Measurements from ENCODE around the gene RHEX. TPM values are rescaled to one million over a fixed set of nuclear protein-coding genes. Genes with fewer than 3 reads are reported as not detected.
"Not testable (repeated sequence)": the region's sequence is repeated elsewhere in the genome, so short reads cannot be mapped to it uniquely, and the experiment has no call there.

RHEX gene, protein sequence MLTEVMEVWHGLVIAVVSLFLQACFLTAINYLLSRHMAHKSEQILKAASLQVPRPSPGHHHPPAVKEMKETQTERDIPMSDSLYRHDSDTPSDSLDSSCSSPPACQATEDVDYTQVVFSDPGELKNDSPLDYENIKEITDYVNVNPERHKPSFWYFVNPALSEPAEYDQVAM
- total RNA-seq (2021) (not detected in 3 replicates), Bru-seq, nascent RNA (not detected)
- long read RNA-seq, experiment 1 = 0 reads
- long read RNA-seq, experiment 2 = 0 reads
- long read RNA-seq, experiment 3 = 0 reads

DNA sequence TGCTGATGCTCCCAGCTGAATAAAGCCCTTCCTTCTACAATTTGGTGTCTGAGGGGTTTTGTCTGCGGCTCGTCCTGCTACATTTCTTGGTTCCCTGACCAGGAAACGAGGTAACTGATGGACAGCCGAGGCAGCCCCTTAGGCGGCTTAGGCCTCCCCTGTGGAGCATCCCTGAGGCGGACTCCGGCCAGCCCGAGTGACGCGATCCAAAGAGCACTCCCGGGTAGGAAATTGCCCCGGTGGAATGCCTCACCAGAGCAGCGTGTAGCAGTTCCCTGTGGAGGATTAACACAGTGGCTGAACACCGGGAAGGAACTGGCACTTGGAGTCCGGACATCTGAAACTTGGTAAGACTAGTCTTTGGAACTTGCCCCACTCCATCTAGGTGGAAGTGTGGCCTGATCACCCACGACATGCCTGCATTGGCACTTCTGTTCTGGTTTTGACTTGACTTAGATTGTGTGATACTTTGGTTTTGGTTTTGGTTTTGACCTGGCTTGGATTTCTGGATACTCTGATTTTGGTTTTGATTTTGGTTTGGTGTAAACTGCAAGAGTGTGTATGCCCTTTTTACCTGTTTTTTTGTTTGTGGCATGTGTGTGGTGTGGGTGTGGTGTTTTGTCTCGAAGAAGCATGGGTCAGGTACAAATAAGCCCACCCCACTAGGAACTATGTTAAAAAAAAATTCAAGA lies at the start of gene RHEX:
Gene RHEX, plus strand, starts transcription at position 255 of the 692 bp plus-strand sequence. CDS start 44,656 bp downstream, outside the sequence.
- peak; percentile 46; the same call in 1 of the 2 replicates for TF ChIP-seq GABPB1 (CRISPR knock-in tag; IDR thresholded peaks at IDR 0.05)
- H3K27me3 Mint-ChIP-seq (ENCODE audit: low read depth); CTCF ChIA-PET; DNase-seq (ENCODE audit: low spot score); H3K36me3 Mint-ChIP-seq; H3K27ac Mint-ChIP-seq; POLR2A ChIA-PET; ATAC-seq; H3K4me3 Mint-ChIP-seq: not testable (repeated sequence)
- H3K4me1 Mint-ChIP-seq = peaks cover 11% of the 10 kb centered on the region
- peaks cover 13% of the 10 kb centered on the region for H3K9me3 Mint-ChIP-seq

GRCh38 chr1:206003854-206004800 lies 48.8 kb upstream of the RHEX start:
- no peak overlapping the region for H3K4me3 Mint-ChIP-seq
- H3K9me3 Mint-ChIP-seq = peaks cover 7% of the 10 kb centered on the region; the same call in 1 of the 2 replicates
- CTCF ChIA-PET = interaction anchor here (1.3 to 1.4 kb wide), 2 partner anchors 20 to 27 kb away, joined by 6 to 13 read pairs; no protein-coding TSS in a partner anchor

More at GRCh38 chr1:206003854-206004800, 48.8 kb upstream of the RHEX start:
- no peak for DNase-seq (ENCODE audit: low spot score)
- ATAC-seq = no peak
- peaks cover 14% of the 10 kb centered on the region for H3K27me3 Mint-ChIP-seq (ENCODE audit: low read depth)
- no peak overlapping the region for H3K27ac Mint-ChIP-seq
- POLR2A ChIA-PET = no interaction called here
- no peak for TF ChIP-seq ZNF281 (CRISPR knock-in tag; IDR thresholded peaks at IDR 0.05)
- no peak for TF ChIP-seq SOX15 (CRISPR knock-in tag; IDR thresholded peaks at IDR 0.05)
- TF ChIP-seq ETV6 (CRISPR knock-in tag; IDR thresholded peaks at IDR 0.05) = no peak
- no peak for TF ChIP-seq E2F4 (CRISPR knock-in tag; IDR thresholded peaks at IDR 0.05; ENCODE audit: borderline replicate concordance, low read depth)
- TF ChIP-seq, protein P1, sequence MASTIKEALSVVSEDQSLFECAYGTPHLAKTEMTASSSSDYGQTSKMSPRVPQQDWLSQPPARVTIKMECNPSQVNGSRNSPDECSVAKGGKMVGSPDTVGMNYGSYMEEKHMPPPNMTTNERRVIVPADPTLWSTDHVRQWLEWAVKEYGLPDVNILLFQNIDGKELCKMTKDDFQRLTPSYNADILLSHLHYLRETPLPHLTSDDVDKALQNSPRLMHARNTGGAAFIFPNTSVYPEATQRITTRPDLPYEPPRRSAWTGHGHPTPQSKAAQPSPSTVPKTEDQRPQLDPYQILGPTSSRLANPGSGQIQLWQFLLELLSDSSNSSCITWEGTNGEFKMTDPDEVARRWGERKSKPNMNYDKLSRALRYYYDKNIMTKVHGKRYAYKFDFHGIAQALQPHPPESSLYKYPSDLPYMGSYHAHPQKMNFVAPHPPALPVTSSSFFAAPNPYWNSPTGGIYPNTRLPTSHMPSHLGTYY (CRISPR knock-in tag; IDR thresholded peaks at IDR 0.05) = no peak
- TF ChIP-seq ELF4 (CRISPR knock-in tag; IDR thresholded peaks at IDR 0.05; ENCODE audit: low read depth) = no peak
- TF ChIP-seq AFF4 (CRISPR knock-in tag; IDR thresholded peaks at IDR 0.05; ENCODE audit: borderline replicate concordance) = no peak
- TF ChIP-seq ZSCAN18 (CRISPR knock-in tag; IDR thresholded peaks at IDR 0.05) = no peak
- TF ChIP-seq GABPB1 (CRISPR knock-in tag; IDR thresholded peaks at IDR 0.05) = no peak
- TF ChIP-seq MYBL2 (CRISPR knock-in tag; IDR thresholded peaks at IDR 0.05) = no peak
- TF ChIP-seq, protein P2, sequence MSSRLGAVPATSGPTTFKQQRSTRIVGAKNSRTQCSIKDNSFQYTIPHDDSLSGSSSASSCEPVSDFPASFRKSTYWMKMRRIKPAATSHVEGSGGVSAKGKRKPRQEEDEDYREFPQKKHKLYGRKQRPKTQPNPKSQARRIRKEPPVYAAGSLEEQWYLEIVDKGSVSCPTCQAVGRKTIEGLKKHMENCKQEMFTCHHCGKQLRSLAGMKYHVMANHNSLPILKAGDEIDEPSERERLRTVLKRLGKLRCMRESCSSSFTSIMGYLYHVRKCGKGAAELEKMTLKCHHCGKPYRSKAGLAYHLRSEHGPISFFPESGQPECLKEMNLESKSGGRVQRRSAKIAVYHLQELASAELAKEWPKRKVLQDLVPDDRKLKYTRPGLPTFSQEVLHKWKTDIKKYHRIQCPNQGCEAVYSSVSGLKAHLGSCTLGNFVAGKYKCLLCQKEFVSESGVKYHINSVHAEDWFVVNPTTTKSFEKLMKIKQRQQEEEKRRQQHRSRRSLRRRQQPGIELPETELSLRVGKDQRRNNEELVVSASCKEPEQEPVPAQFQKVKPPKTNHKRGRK (CRISPR knock-in tag; IDR thresholded peaks at IDR 0.05; ENCODE audit: borderline replicate concordance) = no peak
- TF ChIP-seq IRF2 (CRISPR knock-in tag; IDR thresholded peaks at IDR 0.05; ENCODE audit: borderline replicate concordance, low read depth) = no peak
- H3K36me3 Mint-ChIP-seq = no peaks in the 10 kb centered on the region
- no peaks in the 10 kb centered on the region for H3K4me1 Mint-ChIP-seq

All from WTC11 (cell line).